GM21515 (cell line): Measurements from ENCODE around the gene SINHCAF.

Experiments used
- ATAC-seq: cut with Tn5 transposase; IDR thresholded peaks from one replicate; pipeline ENCODE4 v1.9.1; 2021; ENCODE audit not compliant: unreplicated experiment

The SINHCAF gene

DNA sequence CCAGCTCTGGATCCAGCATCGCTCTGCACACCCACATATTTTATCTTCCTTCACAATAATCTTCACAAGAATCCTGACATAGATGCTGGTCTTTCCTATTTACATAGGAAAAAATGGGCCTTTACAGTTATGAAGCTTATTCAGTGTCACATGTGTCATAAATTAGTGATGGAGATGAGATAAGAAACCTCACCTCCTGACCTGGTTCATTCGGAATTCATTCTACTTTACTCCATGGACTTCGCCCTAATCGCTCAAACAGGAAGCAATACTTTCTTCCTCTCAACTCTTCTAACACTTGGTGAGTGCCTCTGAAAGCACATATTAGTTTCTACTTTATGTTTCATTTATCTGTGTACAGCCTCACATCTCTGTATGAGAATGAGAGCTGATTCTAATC is 12.0 kb upstream of the SINHCAF start:
- ATAC-seq, result no peak

DNA sequence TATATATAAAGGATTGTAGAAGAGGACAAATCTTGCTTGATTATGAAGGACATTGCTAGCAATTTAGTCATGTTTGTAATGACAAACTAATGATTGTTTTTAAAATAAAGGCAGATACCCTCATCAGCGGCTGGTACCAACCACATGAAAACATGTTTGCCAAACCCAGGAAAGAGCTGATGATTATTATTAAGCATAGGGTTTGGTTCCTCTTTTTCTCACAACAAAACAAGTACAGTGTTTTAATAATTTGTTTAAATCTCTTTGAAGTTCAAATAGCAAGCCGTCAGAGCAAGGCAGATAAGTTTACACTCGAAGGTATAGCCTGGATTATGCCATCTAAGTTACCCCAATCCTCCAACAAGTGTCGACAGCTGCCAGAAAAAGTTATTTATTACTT is 5.3 kb upstream of the SINHCAF start:
- ATAC-seq, result no peak

DNA sequence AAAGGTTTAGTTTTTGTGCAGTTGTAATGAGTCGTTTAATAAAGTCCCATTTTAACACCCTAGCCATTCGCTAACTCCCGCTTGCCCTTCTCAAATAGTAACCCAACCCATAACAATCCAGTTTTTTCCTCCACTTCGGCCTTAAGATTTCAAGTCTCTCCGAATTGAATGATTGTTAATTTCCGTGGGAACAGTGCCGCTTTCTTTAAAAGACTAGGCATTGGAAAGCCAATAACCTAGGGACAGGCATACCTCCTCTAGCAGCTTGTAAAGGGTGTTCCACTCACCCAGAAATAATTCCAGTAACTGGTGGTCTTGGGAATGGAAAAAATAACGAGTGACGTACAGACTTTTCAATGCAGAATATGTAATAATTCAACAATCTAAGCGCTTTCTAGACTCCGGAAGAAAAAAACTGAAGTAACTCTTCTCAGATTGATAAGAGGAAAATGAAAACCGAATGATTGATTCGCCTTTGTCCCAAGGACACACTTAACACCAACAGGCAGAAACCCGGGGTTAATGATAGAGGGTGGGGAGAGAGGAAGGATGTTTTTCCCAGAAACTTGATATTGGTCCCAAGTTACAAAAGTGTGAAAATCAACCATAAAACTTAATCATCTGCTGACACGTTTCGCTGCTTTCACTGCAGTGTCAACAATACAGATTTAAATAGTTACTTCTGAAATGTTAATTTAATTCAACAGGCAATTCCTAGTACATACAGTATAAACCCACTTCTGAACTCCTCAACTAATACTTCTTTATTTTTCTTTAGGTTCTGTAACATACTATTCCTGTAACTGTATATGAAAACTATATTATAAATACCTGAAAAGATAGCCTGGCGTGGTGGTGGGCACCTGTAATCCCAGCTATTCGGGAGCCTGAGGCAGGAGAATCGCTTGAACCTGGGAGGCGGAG is 1.0 kb upstream of the SINHCAF start:
- no peak for ATAC-seq

DNA sequence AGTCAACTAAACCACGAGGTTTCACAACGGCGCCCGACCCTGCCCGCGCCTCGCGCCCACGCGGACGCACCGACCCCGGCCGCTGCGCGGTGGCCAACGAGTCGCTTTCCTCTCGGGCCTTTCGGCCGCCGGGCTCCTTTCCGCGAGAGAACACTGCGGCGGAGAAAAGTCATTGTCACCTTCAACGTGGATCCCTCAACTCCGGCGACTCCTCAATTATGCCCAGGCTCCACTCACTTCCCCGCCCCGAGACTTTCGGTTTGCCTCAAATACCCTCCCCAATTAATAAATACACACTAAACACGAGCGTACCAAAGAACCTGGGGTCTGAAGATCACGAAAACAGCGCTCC is 450 bp downstream of the SINHCAF start:
- no peak for ATAC-seq

DNA sequence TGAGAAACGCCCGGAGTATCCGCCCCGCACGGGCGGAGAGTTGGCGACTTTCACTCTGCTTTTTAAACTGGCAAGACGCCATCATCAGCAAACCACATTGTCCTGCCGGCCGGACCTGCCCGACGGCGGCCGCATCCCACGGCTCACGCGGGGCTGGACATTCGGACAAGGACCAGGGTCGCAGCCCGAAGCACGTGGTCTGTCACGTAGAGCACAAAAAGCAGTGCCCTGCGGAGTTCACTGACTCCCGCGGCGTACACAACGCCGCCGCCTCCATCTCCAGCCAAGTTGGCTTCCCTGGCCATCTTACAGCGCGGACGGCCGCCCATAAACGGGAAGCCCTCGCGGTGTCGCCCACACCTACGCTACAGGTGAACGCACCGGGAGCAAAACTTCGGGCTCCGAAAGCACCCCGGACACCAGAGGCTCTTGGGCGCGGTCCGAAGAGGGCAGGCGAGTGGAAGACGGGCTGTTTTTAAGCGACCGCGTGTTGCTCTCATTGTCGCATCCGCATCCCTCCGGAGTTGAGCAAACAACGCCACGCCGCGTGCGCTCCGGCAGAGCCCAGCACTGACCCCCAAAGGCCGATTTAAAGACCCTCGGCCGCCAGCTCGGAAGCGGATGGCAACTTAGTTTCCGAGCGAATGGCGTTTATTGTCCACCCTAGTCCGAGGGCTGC is 966 bp downstream of the SINHCAF start:
- ATAC-seq, result no peak

DNA sequence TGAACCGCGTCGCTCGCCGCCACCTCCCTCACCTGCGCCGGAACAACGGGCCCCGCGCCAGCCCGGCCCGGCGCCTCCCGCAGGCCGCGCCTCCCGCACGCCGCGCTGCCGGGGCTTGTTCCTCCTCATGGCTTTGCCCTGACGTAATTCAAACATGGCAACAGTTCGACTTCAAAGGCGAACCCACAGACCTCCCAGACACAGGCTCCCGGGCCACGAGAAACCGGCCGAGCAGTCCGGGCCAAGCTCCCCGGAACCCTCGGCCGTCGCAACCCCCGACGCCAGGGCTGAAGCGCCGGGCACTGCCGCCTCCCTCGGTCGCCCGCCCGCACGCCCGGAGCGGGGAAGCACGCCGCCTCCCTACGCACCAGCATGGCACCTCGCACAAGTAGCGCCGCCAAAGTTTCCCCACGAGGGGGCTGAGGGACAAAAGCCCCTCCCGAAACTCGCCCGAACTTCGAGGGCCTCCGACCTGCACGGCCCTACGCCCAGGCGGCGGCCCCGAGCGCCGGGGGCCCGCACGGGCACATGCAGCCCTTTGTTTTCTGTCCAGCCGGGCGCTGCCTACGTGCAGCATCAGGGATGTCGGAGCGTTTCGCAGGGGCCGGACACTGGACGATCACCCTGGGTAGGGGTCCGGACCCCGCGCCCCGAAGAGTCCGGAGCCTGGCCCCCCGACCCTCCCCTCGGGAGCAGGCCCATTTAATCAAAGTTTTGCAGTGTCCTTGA is 1.7 kb downstream of the SINHCAF start:
- ATAC-seq, result peak; percentile 18

DNA sequence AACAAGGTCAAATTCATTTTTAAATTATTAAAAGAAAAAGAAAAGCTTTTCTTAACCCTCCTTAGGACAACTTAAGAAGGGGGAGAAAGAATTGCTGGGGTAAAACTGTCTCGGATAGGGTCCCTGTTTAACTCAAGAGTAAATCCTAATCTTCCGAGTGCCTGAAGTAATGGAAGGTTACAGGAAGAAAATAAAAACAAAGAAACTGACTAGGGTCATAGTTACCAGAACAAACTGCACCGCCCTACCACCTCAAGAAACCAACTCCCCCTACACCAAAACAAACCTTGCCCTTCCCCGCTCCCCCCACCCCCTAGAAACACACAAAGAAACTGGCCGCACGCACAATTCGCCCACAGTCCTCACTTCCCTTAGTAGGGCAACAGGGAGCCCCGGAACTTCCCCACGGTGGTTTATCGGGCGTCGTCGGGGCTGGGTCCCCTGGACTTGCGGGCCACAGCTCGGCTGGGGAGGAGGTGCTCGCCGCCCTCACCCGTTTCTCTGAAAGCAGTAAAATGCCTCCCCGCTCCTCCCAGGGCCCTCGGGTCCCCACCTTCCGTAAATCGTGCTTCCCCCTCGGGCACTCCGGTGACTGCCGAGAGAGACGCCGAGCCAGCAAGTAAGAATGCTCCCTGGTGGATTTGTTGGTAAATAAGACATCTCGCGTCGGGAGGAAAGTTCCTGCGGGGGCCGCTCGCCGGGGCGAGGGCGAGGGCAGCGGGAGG is 2.4 kb downstream of the SINHCAF start:
- peak; percentile 24 for ATAC-seq

DNA sequence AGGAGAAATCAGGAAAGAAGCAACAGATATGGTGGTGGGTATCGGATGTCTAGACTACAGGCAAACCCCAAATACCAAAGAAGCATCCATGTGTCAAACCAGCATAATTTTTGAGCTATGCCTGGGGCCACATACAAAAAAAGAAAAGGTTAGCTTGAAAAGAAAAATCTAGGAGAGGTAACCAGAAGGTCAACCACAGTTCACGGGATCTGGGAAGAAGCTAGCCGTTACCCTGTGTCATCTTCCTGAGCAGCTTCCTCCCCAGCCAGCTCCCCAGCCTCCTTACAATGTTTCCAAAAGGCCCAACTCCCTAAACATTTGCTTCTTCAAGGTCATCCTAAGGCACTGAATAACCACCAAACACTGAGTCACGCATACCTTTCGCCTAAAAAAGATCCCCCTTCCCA is 3.1 kb downstream of the SINHCAF start:
- ATAC-seq, result no peak

DNA sequence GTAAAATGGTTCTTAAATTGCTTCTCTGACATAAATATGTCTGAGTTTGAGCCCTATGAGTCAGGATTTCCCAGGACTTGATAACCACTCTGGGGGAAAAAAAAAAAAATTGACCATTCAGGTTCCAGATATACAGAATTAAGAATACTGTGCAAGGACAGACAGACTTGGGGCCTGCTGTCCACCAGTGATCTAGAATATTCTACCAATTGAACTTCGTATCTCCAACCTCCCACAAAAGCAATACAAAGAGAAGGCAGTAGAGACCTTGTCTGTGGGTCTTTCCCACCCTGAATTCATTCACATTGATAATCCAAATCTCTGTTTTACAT is 4.1 kb downstream of the SINHCAF start:
- ATAC-seq, result no peak

DNA sequence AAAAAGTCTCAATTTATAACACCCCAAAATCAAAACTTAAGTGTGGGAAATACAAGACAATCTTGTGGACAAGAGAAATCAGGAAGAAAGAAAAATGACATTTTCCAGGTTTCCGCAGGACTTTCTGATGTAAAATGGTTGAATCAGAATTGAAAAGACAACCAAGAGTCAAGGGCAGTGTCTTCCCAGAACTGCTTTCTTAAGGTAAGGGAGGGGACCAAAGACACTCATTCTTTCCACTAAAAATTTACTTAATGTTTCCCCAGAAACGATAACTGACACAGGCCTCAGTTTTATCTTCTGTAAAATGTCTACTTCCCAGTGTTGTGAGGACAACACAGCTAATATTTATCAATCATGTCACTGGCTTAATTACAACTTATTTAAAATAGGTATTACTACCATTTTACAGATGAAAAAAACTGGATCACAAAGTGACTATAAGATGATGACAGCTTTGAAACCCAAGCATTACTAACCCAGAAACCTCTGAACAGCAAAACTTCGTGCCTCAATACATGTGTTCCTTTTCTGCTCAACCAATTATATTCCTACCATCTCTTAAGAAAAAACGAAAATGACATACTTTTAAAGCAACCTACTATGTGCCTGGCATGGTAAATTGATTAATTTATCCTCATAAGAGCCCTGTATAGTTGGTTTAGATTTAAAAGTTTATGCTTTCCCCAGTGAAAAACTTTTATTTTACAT is 4.6 kb downstream of the SINHCAF start:
- no peak for ATAC-seq

DNA sequence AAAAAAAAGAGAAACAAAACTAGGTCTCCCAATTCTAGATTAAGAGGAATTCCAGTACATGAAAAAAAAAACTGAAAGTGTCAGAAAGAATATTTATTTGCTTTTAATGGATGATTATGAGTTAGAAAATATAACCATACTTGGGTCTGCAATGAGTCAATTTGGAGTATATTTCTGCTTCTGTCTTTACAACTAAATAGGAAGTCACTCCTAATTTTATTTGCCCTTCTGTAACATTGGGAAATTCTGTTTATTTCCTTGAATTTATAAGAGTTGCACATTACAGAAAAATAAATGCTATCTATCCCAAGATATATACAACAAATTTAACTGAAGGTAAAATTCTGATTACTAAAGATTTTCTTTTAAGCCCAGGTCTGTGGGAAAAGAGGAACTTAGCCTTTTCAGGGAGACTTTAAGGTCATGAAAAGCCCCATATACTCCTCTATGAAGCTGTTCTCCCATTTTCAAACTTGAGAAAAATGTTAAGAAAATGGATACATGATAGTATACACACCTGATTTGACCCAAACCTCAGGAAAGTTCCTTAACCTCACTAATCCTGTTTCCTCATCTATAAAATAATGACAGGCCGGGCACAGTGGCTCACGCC is 7.2 kb downstream of the SINHCAF start:
- no peak for ATAC-seq

DNA sequence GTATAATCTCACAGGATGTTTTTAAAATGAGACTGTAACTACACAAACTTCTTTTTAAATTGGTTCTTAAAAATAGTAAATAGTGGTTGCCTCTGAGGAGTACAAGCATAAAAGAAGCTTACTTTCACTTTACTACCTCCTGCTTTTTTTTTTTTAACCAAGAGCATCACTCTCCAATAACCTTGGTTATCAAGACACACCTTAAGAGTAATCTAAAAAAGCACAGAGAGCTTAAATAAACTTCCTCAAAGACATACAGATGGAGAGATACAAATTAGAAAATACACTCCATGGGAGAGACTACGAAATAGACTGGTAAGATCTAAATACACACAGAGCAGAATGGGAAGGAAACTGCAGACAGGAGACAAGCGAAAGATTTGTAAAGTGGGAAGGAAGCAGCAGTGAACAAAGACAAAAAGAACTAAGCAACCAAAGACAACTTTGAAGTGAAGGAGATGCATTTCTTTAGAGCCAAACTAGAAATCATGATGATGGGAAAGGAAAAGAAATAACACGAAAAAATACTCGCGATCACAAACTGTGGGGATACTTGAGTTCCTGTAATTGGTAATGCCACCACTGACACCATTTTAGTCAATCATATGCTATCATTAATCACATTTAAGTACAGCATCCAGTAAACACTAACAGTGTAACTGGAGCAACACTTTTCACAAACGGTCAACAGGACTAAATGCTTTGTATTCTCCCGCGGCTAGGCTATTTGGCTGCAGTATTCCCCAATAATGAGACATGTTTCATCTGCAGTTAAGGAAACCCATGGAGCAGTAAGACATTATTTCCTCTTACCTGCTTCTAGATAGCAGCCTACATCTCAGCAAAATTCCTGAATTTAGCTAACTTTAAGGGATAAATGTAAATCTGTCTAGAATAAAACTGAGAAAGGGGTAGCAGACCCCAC is 8.2 kb downstream of the SINHCAF start:
- no peak for ATAC-seq

DNA sequence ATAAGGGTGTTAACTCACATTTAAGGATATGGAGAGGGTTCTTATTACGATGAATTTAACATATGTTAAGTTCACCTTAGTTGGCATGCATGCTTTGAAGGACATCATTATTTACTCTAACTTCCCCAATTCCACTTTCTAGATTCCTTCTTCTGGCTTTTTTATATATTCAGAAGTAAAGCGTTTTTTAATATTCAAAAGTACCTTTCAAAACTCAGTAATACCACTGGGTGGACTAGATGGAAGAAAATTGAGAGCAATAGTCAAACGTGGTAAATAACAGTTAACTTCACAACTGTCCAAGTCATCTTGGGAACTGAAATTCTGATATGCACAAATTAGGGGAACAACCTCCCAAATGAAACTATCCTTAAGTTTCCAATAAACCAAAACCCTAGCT is 9.1 kb downstream of the SINHCAF start:
- ATAC-seq, result no peak

DNA sequence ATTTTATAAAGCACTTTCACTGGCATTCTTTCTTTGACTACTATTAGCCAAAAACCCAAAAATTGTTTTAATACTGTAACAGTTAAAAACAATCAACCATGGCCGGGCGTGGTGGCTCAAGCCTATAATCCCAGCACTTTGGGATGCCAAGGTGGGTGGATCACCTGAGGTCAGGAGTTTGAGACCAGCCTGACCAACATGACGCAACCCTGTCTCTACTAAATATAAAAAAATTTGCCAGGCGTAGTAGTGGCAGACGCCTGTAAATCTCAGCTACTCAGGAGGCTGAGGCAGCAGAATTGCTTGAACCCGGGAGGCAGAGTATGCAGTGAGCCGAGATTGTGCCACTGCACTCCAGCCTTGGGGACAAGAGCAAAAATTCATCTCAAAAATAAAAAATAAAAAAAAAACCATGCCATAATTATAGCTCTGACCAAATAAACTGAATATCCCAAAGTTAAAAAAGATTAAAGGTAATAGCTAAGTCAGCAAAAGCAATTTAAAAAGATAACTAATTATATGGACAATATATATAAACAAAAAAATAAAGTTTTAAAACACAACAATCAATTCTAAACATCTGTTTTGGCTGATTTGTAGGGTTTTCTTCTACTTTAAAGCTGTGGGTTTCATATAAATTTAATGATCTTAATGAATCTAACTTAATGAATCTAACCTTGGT is 10.0 kb downstream of the SINHCAF start:
- no peak for ATAC-seq

DNA sequence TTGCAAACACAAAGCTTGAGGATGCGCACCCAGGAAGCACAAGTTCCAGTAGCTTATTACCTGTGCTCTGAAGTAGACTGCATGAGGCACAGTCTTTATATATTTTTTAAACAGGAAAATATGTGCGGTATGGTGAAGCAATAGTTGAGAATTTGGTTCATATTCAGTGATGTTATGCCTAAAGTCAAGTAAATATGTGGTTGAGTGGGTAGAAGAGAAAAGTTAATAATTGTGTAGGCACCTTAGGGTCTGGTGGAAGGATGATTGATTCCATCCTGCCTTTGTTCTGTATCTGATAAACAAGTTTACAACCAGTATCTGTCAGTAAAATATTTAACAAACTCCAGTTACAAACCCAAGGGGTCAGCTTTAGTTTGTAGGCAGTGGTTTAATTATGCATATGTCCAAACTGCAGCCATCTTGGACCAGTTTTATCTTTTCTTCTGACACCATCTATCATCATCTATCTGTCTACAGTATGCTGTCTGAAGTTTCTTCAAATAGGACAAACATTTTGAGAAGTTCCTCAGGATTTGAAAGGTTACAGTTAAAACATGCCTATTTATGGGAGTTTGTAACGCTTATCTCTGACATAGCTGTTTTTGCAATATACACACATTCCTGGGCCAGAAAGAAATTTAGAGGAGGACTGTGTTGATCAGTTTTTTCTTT is 10.8 kb downstream of the SINHCAF start:
- no peak for ATAC-seq

DNA sequence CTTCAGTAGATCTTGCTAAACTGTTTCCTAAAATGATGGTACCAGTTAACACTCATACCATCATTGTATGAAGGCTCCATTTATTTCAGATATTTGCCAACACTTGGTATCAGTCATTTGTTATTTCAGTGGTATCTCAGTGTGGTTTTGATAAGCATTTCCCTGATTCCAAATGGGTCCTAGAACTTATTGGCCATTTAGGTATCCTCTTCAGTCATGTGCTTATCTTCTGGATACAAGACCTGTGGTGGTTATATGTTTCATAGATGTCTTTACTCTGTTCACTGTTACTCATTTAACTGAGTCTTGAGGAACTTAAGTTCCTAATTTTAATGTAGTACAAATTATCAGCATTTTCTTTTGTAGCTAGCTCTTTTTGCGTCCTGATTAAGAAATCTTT is 13.5 kb downstream of the SINHCAF start:
- no peak for ATAC-seq

DNA sequence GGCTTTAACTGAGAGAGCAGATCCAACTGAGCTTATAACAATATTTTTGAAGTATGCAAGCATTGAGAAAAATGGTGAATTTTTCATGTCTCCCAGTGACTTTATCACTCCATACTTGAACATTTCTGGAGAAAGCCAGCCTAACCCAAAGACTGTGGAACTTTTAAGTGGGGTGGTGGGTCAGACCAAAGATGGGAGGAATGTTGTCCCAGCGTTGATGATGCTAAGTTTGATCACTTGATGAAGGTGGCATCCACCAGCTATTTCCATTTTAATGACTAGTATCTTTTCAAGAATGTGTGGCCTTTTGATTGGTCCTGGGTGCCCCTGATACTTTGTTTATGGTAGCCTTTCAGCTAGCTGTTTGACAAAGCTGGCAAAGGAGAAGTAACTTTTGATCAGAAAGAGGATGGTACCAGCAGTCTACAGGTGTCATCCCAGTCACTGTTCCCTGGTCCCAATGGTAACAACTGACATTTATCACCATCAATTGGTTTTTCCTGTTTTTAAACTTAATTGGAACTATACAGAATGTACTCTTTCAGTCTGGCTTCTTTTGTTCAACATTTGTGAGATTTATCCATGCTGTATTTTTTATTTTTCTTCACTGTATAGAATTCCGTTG is 14.2 kb downstream of the SINHCAF start:
- no peak for ATAC-seq

DNA sequence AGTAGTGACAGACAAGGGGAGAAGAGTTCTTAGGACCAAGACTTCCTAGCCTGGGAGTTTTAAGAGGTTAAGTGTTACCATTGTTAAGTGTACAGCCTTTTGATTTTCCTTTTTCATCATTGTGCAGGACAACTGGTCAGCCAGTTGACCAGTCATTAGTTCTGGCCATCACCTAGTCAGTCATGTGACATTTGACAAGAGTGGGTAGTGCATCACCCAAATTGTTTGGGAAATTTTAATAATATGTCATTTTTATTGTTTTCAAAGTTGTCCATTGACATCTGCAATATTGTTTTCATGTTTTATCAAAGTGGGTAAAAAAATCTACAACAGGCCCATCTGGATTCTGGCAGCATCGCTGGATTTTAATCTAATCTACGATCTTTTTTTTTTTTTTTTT is 15.5 kb downstream of the SINHCAF start:
- no peak for ATAC-seq
